ENCODE data around the gene NCL.
A peak's percentile ranks its signal among the peaks of the same experiment; 100 is the strongest.
"Not testable (repeated sequence)": the region's sequence is repeated elsewhere in the genome, so short reads cannot be mapped to it uniquely, and the experiment has no call there.

Gene NCL

GRCh38 chr2:231413456-231413855 lies 50.8 kb downstream of the NCL start:
- no peak for DNase-seq
- intact Hi-C loops (cut with DNase I) = loop anchor here (5.0 kb wide), 2 partner anchors 116 to 186 kb away; no protein-coding TSS in a partner anchor

DNA sequence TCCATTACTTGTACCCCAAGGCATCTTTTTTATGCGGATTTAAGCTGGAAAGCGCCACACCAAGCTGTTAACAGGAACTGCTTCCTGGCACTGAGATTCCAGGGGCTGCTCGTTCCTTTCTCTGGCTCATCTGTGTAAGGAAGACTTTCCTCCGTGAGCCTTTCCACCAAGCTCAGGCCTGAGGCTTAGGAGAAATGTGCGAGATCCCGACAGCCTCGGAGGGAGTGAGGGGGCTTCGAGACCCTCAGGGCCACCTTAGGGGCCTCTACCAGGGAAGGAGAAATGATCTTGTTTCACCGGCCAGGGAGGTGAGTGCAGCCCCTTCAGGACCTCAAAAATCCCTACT lies 51.7 kb downstream of the NCL start:
- intact Hi-C loops (cut with DNase I) = loop anchor here (5.0 kb wide), 2 partner anchors 115 to 185 kb away; no protein-coding TSS in a partner anchor
- peak in 1 of 42 donors; percentile 30 for DNase-seq

DNA sequence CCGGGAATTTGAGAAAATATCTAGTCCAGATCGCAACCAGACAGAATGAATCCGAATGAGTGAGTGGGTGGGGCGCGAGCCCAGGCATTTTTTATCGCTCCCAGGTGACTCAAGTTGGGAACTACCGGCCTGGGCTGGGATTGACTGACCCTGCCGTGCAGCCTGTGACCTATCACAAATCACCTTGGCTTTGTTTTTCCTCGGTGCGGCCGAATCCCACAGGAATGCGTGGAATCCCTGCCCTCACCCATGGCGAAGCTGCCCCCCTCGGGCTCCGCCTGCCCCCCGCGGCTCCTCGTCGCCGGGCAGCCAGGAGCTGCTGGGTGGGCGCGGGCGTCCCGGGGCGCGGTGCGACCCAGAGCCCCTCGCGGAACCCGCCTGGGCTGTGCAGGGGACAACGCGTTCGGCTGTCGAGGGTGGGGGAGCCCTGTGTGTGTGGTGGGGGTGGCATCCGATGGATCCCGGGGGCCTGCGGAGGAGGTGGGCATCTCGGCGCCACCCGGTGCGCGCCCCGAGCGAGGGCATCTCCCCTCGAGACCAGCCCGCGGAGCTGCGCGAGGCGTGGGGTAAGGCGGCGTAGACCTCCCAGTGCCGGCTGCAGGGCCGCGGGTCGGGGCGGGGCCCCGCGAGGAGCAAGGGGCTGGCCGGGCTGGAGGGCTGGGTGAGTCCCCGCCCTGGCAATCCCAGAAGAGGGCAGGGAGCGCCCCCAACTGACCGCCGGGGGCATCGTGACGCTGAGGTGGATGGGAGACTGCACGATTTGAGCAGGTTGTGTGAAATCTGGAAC lies 52.3 kb downstream of the NCL start:
- intact Hi-C loops (cut with DNase I) = loop anchor here (5.0 kb wide), 2 partner anchors 115 to 185 kb away; no protein-coding TSS in a partner anchor
- DNase-seq = peak; percentile 71 to 96 (median 92)

- DNase-seq = peak in 13 of 42 donors; percentile 33 to 78 (median 60)
- intact Hi-C loops (cut with DNase I) = loop anchor here (5.0 kb wide), 2 partner anchors 114 to 184 kb away; no protein-coding TSS in a partner anchor
Observed at GRCh38 chr2:231411237-231411636, 53.0 kb downstream of the NCL start.

DNA sequence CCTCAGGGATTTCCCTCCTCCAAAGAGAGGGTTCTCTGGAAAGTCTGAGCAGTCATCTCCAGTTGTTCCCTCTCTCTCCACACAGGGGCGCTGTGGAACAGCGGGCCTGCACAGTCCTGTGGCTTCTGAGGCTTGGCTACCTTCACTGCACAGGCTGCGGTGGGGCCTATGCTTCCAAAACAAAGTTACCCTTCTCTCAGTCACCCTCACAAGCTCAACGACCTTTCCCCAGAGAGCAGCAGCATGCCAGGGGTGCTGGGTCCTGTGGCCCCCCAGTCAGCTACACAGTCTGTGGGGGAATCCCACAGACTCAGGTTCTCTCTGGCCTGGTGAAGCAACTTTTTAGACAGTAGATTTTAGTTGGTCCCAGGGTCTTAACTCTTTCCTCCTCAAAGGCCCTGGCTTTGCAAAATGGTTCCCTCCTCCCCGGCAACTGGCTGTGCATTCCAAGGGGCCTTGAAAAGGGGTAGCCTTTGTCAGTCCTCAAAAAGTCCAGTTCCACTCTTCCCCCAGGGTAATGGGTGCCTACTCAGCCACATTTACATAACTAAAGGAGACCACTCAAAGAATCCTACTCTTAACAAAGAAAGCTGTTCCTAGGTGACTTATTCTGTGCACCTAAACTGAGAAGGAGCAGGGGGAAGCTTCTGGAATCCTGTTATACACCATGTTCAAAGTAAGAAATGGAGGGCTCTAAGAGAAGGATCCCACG lies 53.8 kb downstream of the NCL start:
- DNase-seq = no peak

GRCh38 chr2:231409776-231410175 lies 54.5 kb downstream of the NCL start:
- intact Hi-C loops (cut with DNase I) = loop anchor here (5.0 kb wide), 2 partner anchors 112 to 182 kb away; no protein-coding TSS in a partner anchor
- no peak for DNase-seq

More for the DNA sequence above, 53.8 kb downstream of the NCL start:
- intact Hi-C loops (cut with DNase I) = loop anchor here (5.0 kb wide), 2 partner anchors 113 to 183 kb away; no protein-coding TSS in a partner anchor

DNA sequence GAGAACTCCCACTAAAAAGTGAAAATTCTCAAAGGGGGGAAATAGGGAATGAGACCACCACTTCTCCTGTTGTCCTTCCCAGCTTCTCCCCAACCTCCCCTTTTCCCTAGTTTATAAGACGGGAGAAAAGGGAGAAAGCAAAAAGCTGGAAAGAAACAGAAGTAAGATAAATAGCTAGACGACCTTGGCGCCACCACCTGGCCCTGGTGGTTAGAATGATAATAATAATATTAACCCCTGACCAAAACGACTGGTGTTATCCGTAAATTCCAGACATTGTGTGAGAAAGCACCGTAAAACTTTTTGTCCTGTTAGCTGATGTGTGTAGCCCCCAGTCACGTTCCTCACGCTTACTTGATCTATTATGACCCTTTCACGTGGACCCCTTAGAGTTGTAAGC lies 56.0 kb downstream of the NCL start:
- DNase-seq; intact Hi-C loops (cut with DNase I): not testable (repeated sequence)

DNA sequence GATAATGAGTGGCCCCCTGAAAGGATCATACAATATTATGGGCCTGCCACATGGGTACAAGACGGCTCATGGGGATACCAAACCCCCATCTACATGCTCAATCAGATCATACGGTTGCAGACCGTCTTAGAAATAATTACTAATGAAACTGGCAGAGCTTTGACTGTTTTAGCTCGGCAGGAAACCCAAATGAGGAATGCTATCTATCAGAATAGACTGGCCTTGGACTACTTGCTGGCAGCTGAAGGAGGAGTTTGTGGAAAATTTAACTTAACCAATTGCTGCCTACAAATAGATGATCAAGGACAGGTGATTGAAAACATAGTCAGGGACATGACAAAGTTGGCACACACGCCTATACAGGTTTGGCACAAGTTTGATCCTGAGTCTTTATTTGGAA lies 56.6 kb downstream of the NCL start:
- DNase-seq; intact Hi-C loops (cut with DNase I): not testable (repeated sequence)

DNA sequence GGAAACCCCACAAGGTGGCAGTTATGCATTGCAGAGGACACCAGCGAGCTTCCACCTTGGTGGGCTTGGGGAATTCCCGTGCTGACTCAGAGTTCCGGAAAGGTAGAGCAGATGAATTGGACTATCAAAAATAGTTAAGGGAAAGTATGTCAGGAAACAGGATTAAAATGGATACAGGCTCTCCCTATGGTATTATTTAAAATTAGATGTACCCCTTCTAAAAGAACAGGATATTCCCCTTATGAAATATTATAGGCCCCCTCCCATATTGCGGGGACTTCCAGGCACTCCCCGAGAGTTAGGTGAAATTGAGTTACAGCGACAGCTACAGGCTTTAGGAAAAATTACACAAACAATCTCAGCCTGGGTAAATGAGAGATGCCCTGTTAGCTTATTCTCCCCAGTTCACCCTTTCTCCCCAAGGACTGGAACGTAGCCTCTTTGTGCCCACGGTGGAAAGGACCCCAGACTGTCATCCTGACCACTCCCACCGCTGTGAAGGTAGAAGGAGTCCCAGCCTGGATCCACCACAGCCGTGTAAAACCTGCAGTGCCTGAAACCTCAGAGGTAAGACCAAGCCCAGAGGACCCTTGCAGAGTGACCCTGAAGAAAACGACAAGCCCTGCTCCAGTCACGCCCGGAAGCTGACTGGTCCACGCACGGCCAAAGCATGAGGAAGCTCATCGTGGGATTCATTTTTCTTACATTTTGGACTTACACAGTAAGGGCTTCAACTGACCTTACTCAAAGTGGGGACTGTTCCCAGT lies 58.5 kb downstream of the NCL start:
- intact Hi-C loops (cut with DNase I); DNase-seq: not testable (repeated sequence)

DNA sequence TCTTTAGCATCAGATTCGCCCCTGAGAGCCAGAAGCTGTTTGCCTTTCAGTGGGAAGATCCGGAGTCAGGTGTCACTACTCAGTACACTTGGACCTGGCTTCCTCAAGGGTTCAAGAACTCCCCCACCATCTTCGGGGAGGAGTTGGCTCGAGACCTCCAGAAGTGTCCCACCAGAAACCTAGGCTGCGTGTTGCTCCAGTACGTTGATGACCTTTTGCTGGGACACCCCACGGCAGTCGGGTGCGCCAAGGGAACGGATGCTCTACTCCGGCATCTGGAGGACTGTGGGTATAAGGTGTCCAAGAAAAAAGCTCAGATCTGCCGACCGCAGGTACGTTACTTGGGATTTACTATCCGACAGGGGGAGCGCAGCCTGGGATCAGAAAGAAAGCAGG lies 60.1 kb downstream of the NCL start:
- not testable (repeated sequence) for DNase-seq

More for the DNA sequence above, 60.1 kb downstream of the NCL start:
- intact Hi-C loops (cut with DNase I) = not testable (repeated sequence)

Data from head of caudate nucleus (tissue), 42 donors.